Activated CD4-positive, alpha-beta T cell treated with anti-CD3 and anti-CD28 coated beads for 24 hours (primary cell): ENCODE data around the gene ASPA.
"Not testable (repeated sequence)": the region's sequence is repeated elsewhere in the genome, so short reads cannot be mapped to it uniquely, and the experiment has no call there.

ENCODE experiments used
- DNase-seq, 2 donors: peaks; one replicate each; pipeline ENCODE4 v3.0.0-alpha.2; 2020; ENCODE audit warnings: low read depth in 2 of 2

The ASPA gene

DNA sequence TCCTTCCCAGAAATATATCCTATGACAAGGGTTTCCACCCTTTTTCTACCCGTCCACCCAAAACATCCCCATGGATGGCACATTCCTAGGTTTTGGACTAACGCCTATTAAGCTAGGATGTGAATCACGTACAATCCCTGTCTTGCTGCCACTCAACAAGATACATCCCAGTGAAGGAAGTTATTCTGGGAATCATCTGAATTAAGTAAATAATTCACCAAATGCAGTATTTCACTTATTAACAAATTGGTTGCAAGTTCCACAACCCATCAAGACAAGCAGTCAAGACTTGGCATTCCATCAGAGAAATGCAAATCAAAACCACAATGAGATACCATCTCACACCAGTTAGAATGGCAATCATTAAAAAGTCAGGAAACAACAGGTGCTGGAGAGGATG lies 32.1 kb downstream of the ASPA start:
- no peak for DNase-seq

DNA sequence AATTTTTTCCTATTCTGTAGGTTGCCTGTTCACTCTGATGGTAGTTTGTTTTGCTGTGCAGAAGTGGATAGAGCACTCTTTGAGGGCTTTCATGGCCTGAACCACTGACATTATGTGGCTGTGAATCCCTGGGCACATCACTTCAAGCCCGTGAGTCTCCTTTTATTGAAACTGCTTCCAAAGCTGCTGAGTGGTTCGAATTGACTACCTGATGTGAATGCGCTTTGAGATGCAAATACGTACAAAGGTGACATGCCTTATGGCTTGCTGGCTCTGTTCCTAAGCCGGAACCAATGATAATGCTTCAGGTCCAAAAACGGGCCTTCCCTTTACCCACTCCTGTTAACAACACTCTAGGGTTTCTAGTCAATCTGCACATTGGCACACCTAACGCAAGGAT lies 34.3 kb downstream of the ASPA start:
- no peak for DNase-seq

GRCh38 chr17:3511852-3512504 lies 36.2 kb downstream of the ASPA start:
- no peak for DNase-seq

- DNase-seq, result no peak
Measured at GRCh38 chr17:3512505-3513171, 36.8 kb downstream of the ASPA start.

DNA sequence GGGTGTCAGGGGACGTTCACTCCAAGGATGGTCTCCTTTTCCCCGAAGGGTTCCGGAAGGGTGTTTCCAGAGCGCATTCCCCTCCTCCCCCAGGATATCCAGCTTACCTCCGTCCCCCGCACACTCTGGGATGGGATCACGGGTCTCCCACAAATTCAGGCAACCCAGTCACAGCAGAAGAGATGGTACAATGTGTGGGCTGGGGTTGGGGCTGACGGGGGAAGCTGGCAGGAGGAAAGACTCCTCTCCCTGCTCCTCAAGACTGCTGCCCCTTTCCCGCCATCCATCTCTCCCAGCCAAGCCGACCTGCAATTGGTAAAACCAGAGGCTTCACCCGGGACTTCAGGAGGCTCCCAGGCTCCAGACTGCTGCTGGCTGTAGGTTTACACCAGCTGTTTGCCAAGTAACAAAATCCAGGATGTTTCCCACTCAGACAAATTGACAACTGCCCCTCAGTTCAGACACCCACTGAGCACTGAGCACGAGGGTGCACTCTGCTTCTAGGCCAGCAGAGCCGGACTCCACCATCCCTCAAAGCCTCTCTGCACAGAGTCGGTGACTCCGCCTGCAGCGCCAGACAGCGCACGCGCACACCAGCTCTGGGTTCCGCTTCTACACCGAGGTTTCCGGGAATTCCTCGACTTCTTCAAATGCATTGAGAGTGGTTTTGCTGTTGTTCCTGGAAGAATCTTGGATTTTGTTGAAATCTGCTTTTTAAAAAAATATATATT lies 37.7 kb downstream of the ASPA start:
- no peak for DNase-seq

- not testable (repeated sequence) for DNase-seq
Measured at GRCh38 chr17:3514167-3514566, 38.4 kb downstream of the ASPA start.

DNA sequence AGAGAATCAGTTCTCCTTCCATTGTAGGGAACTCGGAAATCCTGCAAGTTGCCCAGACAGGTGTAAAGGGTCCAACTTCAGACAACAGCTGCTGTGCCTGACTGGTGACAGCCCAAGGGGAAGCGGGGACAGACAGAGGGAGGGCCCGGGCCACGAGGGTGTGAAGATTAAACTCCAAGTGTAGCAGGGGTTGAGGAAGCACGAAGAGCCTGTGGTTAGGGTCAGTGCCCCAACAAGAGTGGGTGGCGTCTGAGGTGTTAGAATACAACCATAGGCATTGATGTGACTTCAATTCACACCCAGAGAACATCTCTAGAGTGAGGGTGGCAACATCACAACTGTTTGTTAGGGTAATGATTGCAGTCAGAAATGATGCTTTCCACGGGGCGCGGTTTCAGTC lies 39.1 kb downstream of the ASPA start:
- DNase-seq, result no peak

- not testable (repeated sequence) for DNase-seq
Measured at GRCh38 chr17:3519472-3519871, 43.7 kb downstream of the ASPA start.

- no peak for DNase-seq
Measured at GRCh38 chr17:3524024-3524423, 48.2 kb downstream of the ASPA start.

DNA sequence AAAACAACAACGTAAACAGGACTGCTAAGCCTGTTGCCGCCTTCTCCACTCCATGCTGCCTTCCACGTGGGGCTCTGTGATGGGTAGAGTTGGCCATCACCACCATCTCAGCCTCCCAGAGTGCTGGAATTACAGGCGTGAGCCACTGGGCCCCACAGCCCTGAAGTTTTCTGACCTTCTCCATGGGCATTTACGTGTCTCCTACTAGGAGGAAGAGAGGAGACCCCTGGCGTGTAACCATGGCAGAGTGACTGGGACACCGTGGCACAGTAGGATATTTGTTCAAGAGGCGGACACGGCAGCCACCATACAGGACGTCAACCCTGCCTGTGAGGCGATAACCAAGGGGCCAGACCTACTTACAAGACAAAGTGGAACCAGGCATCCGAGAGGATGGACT lies 50.7 kb downstream of the ASPA start:
- DNase-seq, result no peak

- no peak for DNase-seq
Measured at GRCh38 chr17:3526971-3527370, 51.2 kb downstream of the ASPA start.

DNA sequence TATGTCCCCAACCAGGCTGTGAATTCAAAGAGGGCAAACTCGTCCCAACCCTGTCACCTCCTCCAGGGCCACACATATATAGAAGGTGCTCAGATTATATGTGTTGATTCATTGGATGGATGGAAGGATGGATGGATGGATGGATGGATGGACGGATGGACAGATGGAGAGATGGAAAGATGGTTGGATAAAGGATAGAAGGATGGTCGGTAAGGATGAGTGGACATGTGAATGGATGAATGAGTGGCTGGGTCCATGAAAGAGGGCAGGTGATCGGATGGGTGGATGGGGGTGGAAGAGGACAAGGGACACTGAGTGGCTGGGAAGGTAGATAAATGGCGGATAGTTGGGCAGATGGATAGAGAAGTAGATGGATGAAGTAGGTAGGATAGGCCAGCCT lies 51.7 kb downstream of the ASPA start:
- DNase-seq, result no peak

DNA sequence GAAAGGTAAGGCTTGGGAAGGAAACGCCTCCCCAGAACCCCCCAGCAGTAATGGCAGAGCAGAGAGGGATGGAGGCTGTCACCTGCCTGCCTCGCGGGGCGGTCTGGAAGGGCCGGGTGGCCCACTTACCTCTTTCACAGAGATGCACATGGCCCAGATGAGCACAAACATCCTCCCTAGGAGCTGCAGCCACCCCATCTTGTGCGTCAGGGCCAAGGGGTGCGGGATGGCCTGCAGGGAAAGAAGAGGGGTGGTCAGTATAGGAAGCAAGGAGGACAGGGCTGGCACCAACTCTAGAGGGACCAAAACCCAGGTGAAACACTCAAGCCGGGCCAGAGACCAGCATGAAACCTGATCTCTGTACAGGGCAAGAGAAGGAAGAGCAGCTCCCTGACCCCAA lies 52.1 kb downstream of the ASPA start:
- DNase-seq, result no peak

DNA sequence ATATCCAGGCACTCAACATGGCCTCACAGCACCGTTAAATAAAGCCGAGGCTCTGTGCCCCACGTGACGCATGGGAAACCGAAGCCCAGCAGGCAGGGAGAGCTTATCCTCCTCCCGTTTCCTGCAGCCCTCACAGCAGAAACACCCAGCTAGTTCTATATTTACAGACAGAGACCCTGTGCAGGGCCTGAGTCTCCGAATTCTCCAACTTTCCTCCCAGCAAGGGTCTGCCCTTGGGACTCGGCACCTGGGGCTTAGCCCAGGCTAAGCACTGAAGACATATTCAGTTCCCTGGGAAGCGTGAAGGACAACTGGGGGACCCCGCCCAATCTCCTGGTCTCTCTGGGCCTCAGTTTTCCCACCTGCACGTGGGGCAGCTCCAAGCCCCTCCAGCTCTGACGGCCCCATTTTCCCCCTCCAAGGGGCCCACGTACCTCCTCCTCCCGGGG lies 52.6 kb downstream of the ASPA start:
- no peak for DNase-seq

GRCh38 chr17:3528880-3529511 lies 53.2 kb downstream of the ASPA start:
- no peak for DNase-seq

- no peak for DNase-seq
Measured at GRCh38 chr17:3529817-3530741, 54.3 kb downstream of the ASPA start.

DNA sequence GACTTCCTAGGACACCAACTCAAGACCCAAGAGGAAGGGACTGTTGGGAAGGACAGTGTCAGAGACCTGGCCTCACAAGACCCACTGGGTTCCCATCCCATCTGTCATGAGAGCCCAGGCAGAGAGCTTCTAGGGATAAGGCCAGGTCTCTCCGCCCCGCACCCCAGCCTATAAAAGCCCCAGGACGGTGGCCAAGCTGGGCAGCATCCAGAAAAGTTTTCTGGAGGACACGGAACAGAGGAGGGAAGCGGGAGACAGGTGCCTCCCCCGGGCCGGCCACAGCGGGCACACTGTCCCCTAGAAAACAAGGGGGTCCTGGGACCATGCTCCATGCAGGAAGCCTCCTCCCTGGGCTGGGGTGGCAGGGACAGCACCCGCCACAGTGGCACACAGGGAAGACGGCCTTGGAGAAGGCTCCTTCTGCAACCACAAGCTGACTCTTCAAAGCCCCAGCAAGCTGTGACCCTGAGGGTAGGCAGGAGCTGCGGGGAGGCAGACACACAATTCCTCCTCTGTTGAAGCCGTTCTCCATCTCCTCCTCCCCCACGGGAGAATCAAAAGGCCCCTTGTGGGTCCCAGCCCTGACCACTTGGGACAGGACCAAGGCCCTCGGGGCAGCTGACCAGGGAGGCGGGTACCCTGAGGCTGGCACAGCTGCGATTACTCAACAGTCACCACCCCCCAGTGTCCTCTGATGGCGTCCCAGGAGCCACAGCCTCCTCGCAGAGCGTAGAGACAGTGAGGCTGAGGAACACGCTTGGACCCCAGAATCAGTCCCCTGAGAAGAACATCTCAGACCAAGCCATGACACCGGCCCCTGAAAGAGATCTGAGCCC lies 55.7 kb downstream of the ASPA start:
- no peak for DNase-seq

- DNase-seq, result no peak
Measured at GRCh38 chr17:3532106-3532858, 56.5 kb downstream of the ASPA start.

DNA sequence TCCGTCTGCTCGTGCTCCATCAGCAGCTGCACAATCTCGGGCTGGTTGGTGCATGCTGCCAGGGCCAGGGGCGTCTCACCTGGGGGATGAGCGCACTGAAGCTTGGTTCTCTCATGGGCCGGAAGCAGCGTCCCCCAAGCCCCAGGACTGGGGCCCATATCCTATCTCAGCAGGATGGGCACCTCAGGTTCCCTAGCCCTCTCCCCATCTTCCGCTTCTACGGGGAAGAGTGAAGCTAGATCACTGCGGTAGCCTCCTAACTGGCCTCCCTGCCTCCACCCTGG lies 57.0 kb downstream of the ASPA start:
- no peak for DNase-seq

DNA sequence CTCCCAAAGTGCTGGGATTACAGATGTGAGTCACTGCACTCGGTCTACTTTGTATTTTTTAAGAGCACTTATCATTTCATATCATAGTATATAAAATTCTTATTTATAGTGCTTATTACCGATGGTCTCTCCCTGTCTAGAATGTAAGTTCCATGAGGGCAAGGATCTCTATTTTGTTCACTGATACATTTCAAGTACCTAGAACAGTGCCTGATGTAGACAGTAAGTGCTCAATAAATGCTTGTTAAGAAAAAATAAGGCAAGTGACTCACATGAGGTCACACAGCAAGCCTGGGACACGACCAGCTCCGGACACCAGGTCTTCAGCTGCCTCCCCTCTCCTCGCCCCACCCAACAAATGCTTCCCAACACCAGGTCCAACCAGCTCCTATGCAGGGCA lies 58.0 kb downstream of the ASPA start:
- DNase-seq, result no peak
